H1 (cell line): ENCODE measurements around the gene CSNK1D. TPM values are rescaled to one million over a fixed set of nuclear protein-coding genes. Genes with fewer than 3 reads are reported as not detected.

Source experiments
- CTCF ChIA-PET: fragments of 300-600 bp; sonication (Branson Sonifier 250); formaldehyde crosslinking; loops from one replicate; lab custom pipeline; 2021; ENCODE audit not compliant: partially characterized antibody; lab: Charles Lee
- POLR2A ChIA-PET: fragments of 300-600 bp; sonication (Branson Sonifier 250); formaldehyde crosslinking; loops from one replicate; lab custom pipeline; 2021; ENCODE audit warnings: inconsistent platforms; ENCODE audit not compliant: partially characterized antibody; lab: Charles Lee
- DNase-seq, 2 experiments: peaks; one replicate each; pipeline versions ENCODE4 v3.0.0 to v3.0.0-alpha.2; 2010 to 2022; ENCODE audit warnings: low spot score in 2 of 2, low read depth in 1 of 2, mixed read lengths in 1 of 2
- FAIRE-seq: peaks from 2 replicates; lab custom pipeline; 2011; peaks lifted over from hg19 to GRCh38; lab: Jason Lieb, UNC
- H2AFZ ChIP-seq: 2 replicates; pipeline ENCODE4 v1.8.1; 2012; ENCODE audit warnings: low read length, inconsistent platforms
- H2AK5ac ChIP-seq: 2 replicates; pipeline ENCODE4 v1.6.1; 2013; ENCODE audit warnings: low read depth, low read length
- H2BK120ac ChIP-seq: replicated peaks from 2 replicates; pipeline ENCODE3; 2013; ENCODE audit warnings: low read depth, low read length, inconsistent platforms
- H2BK12ac ChIP-seq: 2 replicates; pipeline ENCODE4 v1.6.1; 2013; ENCODE audit warnings: low read depth, low read length
- H2BK15ac ChIP-seq: 2 replicates; pipeline ENCODE4 v1.6.1; 2013; ENCODE audit warnings: low read length
- H2BK20ac ChIP-seq: 2 replicates; pipeline ENCODE4 v1.6.1; 2013; ENCODE audit warnings: low read length
- H2BK5ac ChIP-seq: 2 replicates; pipeline ENCODE4 v1.6.1; 2013; ENCODE audit warnings: low read depth, low read length
- H3K14ac ChIP-seq: 2 replicates; pipeline ENCODE4 v1.6.1; 2013; ENCODE audit warnings: inconsistent platforms; ENCODE audit not compliant: insufficient read length
- H3K18ac ChIP-seq: 2 replicates; pipeline ENCODE4 v1.6.1; 2013; ENCODE audit warnings: low read length; ENCODE audit errors: extremely low read depth
- H3K23ac ChIP-seq: 2 replicates; pipeline ENCODE4 v1.6.1; 2013; ENCODE audit warnings: inconsistent platforms; ENCODE audit not compliant: insufficient read length
- H3K23me2 ChIP-seq: 2 replicates; pipeline ENCODE4 v1.6.1; 2013; ENCODE audit warnings: low read depth, low read length
- H3K27ac ChIP-seq: 2 replicates; pipeline ENCODE4 v1.6.1; 2011; ENCODE audit warnings: low read depth, low read length, inconsistent platforms
- H3K27me3 ChIP-seq, 4 experiments: replicated peaks in 1 of 4; 1 replicate in 1 of 4; 2 replicates in 3 of 4; pipeline versions ENCODE4 v1.6.1 to v1.8.1; 2011 to 2013; ENCODE audit warnings: low read length in 3 of 4, mild to moderate bottlenecking in 3 of 4, inconsistent platforms in 2 of 4, mixed read lengths in 2 of 4, moderate library complexity in 1 of 4; ENCODE audit not compliant: control insufficient read depth in 3 of 4, insufficient read depth in 3 of 4; ENCODE audit errors: extremely low read depth in 1 of 4
- H3K36me3 ChIP-seq, 4 experiments: 2 replicates each; pipeline versions ENCODE4 v1.6.1 to v1.8.1; 2011 to 2013; ENCODE audit warnings: mild to moderate bottlenecking in 4 of 4, low read length in 3 of 4, moderate library complexity in 2 of 4, control low read depth in 1 of 4, inconsistent platforms in 1 of 4; ENCODE audit not compliant: insufficient read depth in 4 of 4, control insufficient read depth in 2 of 4
- H3K4ac ChIP-seq: replicated peaks from 2 replicates; pipeline ENCODE3; 2013; ENCODE audit warnings: low read length, low read depth, mixed read lengths, inconsistent platforms; ENCODE audit not compliant: insufficient read length
- H3K4me1 ChIP-seq, 4 experiments: replicated peaks in 1 of 4; 1 replicate in 1 of 4; 2 replicates in 3 of 4; pipeline versions ENCODE4 v1.6.1 to v1.8.1; 2011 to 2013; ENCODE audit warnings: low read length in 3 of 4, inconsistent platforms in 2 of 4, mixed read lengths in 1 of 4; ENCODE audit not compliant: insufficient read depth in 4 of 4, control insufficient read depth in 3 of 4
- H3K4me2 ChIP-seq, 2 experiments: 2 replicates each; pipeline versions ENCODE4 v1.6.1 to v1.8.1; 2011 to 2013; ENCODE audit warnings: low read depth in 2 of 2, low read length in 2 of 2, control low read depth in 1 of 2, inconsistent platforms in 1 of 2, mild to moderate bottlenecking in 1 of 2; ENCODE audit not compliant: insufficient read depth in 1 of 2
- H3K4me3 ChIP-seq, 4 experiments: fragments of 200-600, 300-600 bp in 1 of 4; sonication (generic), shearing (Covaris generic), sonication (Bioruptor Twin) in 1 of 4; 2 replicates each; pipeline versions ENCODE4 v1.5.1 to v1.8.1; 2011 to 2016; ENCODE audit warnings: low read length in 4 of 4, low read depth in 3 of 4, control low read depth in 2 of 4, inconsistent platforms in 2 of 4, mild to moderate bottlenecking in 2 of 4, mixed read lengths in 1 of 4, moderate library complexity in 1 of 4; ENCODE audit not compliant: insufficient read depth in 2 of 4; ENCODE audit errors: extremely low read depth in 1 of 4
- H3K56ac ChIP-seq: replicated peaks from 2 replicates; pipeline ENCODE3; 2013; ENCODE audit warnings: low read depth, mild to moderate bottlenecking, mixed read lengths, low read length, inconsistent platforms; ENCODE audit not compliant: insufficient read length
- H3K79me1 ChIP-seq: 2 replicates; pipeline ENCODE4 v1.6.1; 2013; ENCODE audit warnings: low read depth, low read length, control low read depth
- H3K79me2 ChIP-seq, 2 experiments: 2 replicates each; pipeline versions ENCODE4 v1.6.1 to v1.8.1; 2012 to 2013; ENCODE audit warnings: low read length in 2 of 2, mild to moderate bottlenecking in 2 of 2, inconsistent platforms in 1 of 2; ENCODE audit not compliant: insufficient read depth in 2 of 2, control insufficient read depth in 1 of 2
- H3K9ac ChIP-seq, 4 experiments: replicated peaks in 1 of 4; 1 replicate in 1 of 4; 2 replicates in 3 of 4; pipeline versions ENCODE4 v1.6.1 to v1.8.1; 2011 to 2013; ENCODE audit warnings: low read depth in 3 of 4, low read length in 3 of 4, control low read depth in 2 of 4, mild to moderate bottlenecking in 2 of 4, moderate library complexity in 2 of 4, inconsistent platforms in 1 of 4; ENCODE audit errors: extremely low read depth in 1 of 4
- H3K9me3 ChIP-seq, 2 experiments: 2 replicates each; pipeline versions ENCODE4 v1.6.1 to v1.8.1; 2012 to 2013; ENCODE audit warnings: mild to moderate bottlenecking in 2 of 2, moderate library complexity in 2 of 2, control low read depth in 1 of 2, inconsistent platforms in 1 of 2, low read depth in 1 of 2, low read length in 1 of 2, mixed read lengths in 1 of 2; ENCODE audit not compliant: insufficient read depth in 2 of 2
- H4K20me1 ChIP-seq, 2 experiments: replicated peaks in 1 of 2; 2 replicates each; pipeline versions ENCODE3 to v1.8.1; 2011 to 2013; ENCODE audit warnings: inconsistent platforms in 2 of 2, low read length in 2 of 2, mild to moderate bottlenecking in 1 of 2; ENCODE audit not compliant: insufficient read depth in 2 of 2, control insufficient read depth in 1 of 2
- H4K5ac ChIP-seq: 2 replicates; pipeline ENCODE4 v1.6.1; 2013; ENCODE audit warnings: low read length, low read depth, mixed read lengths, inconsistent platforms; ENCODE audit not compliant: insufficient read length
- H4K8ac ChIP-seq: 2 replicates; pipeline ENCODE4 v1.8.0; 2013; ENCODE audit warnings: mild to moderate bottlenecking, moderate library complexity, low read length, inconsistent platforms; ENCODE audit not compliant: insufficient read depth; ENCODE audit errors: extremely low read depth
- H4K91ac ChIP-seq: replicated peaks from 2 replicates; pipeline ENCODE3; 2013; ENCODE audit warnings: low read length, mixed read lengths, inconsistent platforms; ENCODE audit not compliant: insufficient read length
- BCL11A ChIP-seq, 2 experiments: IDR thresholded peaks; one replicate each; pipeline ENCODE4 v1.6.1; 2011; ENCODE audit warnings: low read depth in 2 of 2, low read length in 2 of 2, mild to moderate bottlenecking in 2 of 2
- E2F6 ChIP-seq: IDR thresholded peaks from 2 replicates; pipeline ENCODE4 v1.6.1; 2012; ENCODE audit warnings: inconsistent platforms
- HDAC6 ChIP-seq: IDR thresholded peaks from one replicate; pipeline ENCODE4 v1.7.1; 2012; ENCODE audit warnings: low read depth, mild to moderate bottlenecking, inconsistent platforms, low read length, moderate library complexity
- JUN ChIP-seq: IDR thresholded peaks from 2 replicates; pipeline ENCODE4 v1.6.1; 2011; ENCODE audit warnings: low read depth, mild to moderate bottlenecking, improper control_type of control experiment, low read length
- KDM1A ChIP-seq: fragments of 200-600, 300-600 bp; sonication (generic); IDR thresholded peaks from 2 replicates; pipeline ENCODE4 v1.7.1; 2016; ENCODE audit warnings: mild to moderate bottlenecking, low read length, borderline replicate concordance
- MAX ChIP-seq: IDR thresholded peaks from 2 replicates; pipeline ENCODE4 v1.6.1; 2012; ENCODE audit warnings: inconsistent platforms
- RBBP5 ChIP-seq: IDR thresholded peaks from 2 replicates; pipeline ENCODE4 v1.7.1; 2012; ENCODE audit warnings: low read depth, mild to moderate bottlenecking, inconsistent platforms, low read length, moderate library complexity, borderline replicate concordance
- RNF2 ChIP-seq: fragments of 200-900, 300-1000 bp; sonication (generic); IDR thresholded peaks from 2 replicates; pipeline ENCODE4 v1.7.1; 2016; ENCODE audit warnings: borderline replicate concordance, low read depth, mild to moderate bottlenecking, antibody characterized with exemption, low read length; ENCODE audit not compliant: poor library complexity, severe bottlenecking; ENCODE audit errors: missing control alignments
- SP1 ChIP-seq: IDR thresholded peaks from 2 replicates; pipeline ENCODE4 v1.6.1; 2011; ENCODE audit warnings: low read depth, low read length
- SP4 ChIP-seq: IDR thresholded peaks from 2 replicates; pipeline ENCODE4 v1.6.1; 2012; ENCODE audit warnings: low read length, inconsistent platforms
- SUZ12 ChIP-seq: fragments of 200-600 bp; sonication (generic); IDR thresholded peaks from 2 replicates; pipeline ENCODE4 v1.6.1; 2012; ENCODE audit warnings: mild to moderate bottlenecking, inconsistent platforms, low read length, moderate library complexity, mixed read lengths
- WGBS, 2 experiments: shearing (Covaris generic) in 1 of 2; methylation state at CpG; one replicate each; pipeline versions ENCODE4 v1.1.6 to v1.1.7; 2013 to 2015; ENCODE audit warnings: low lambda C conversion rate in 2 of 2, mixed read lengths in 2 of 2, inconsistent platforms in 1 of 2, low coverage in 1 of 2, missing lambda C conversion rate in 1 of 2; ENCODE audit not compliant: insufficient replicate concordance in 2 of 2, insufficient coverage in 1 of 2, insufficient read length in 1 of 2; ENCODE audit errors: extremely low coverage in 1 of 2, missing lambda C conversion rate in 1 of 2; 5-methylcytosine and 5-hydroxymethylcytosine counted together
- polyA plus RNA-seq, 7 experiments: library from polyadenylated mRNA; depleted of rRNA in 3 of 7; stranded (reverse) in 5 of 7; unstranded in 2 of 7; fragments of >200 nt in 5 of 7; fragments of 200-250 nt in 2 of 7; gene quantifications; 1 replicate in 5 of 7; 2 replicates in 1 of 7; 4 replicates in 1 of 7; pipeline versions ENCODE4 v1.2.1 to v1.2.3, GENCODE V29; 2011 to 2013; ENCODE audit warnings: missing spikeins in 2 of 7, mixed read lengths in 2 of 7
- total RNA-seq: library from RNA; stranded (reverse); fragmentation: NEBNext Ultra II Directional; extraction: Animal tissue kit (Norgen Biotek cat#: 25700); gene quantifications from 2 replicates; pipeline ENCODE4 v1.2.1, GENCODE V29; 2021

CSNK1D gene
- total and polyA plus RNA-seq, 2 of the 8 experiments (the other 6 are each of a cell fraction or from before 2014, with no cell fraction given) = 73.5 to 103 TPM

GRCh38 chr17:82218349-82219075 lies 55.0 kb downstream of the CSNK1D start:
- no peak for FAIRE-seq
- ChIA-PET CTCF (interaction anchor here (0.7 to 2.9 kb wide), 3 partner anchors 11 to 18 kb away, joined by 3 to 9 read pairs (median 3); partner anchors contain the start of gene SLC16A3), POLR2A (interaction anchor here (1.8 to 2.2 kb wide), 2 partner anchors 17 to 120 kb away, joined by 4 read pairs; no protein-coding TSS in a partner anchor)
- no peaks in the 10 kb centered on the region; a peak in 1 of 4 replicates for H3K9me3 ChIP-seq
- no peak overlapping the region for H3K4me2 ChIP-seq
- no peaks in the 10 kb centered on the region for H3K79me1 ChIP-seq
- DNase-seq = no peak
- WGBS, 2 experiments = 86% methylated on average over 25 of the region's 32 CpGs; no CpG with 5 or more reads in 1 of the 2 experiments
- H3K36me3 ChIP-seq = no peaks in the 10 kb centered on the region
- H3K18ac ChIP-seq = no peak overlapping the region
- no peak overlapping the region for H2BK12ac ChIP-seq
- no peak overlapping the region for H4K5ac ChIP-seq
- H3K9ac ChIP-seq = no peak overlapping the region
- H3K23me2 ChIP-seq = no peaks in the 10 kb centered on the region
- peaks cover 0 to 2% (median under 1%) of the 10 kb centered on the region in 4 experiments; a peak in 2 of 7 replicates for H3K4me1 ChIP-seq
- H3K27ac ChIP-seq = no peak overlapping the region
- H2BK15ac ChIP-seq = no peak overlapping the region
- H3K79me2 ChIP-seq = no peaks in the 10 kb centered on the region
- no peak overlapping the region for H2BK5ac ChIP-seq
- H4K20me1 ChIP-seq = peaks cover 0 to 2% of the 10 kb centered on the region in 2 experiments
- no peak overlapping the region for H2BK120ac ChIP-seq
- H3K56ac ChIP-seq = no peak overlapping the region
- no peak overlapping the region for H2AK5ac ChIP-seq
- no peak overlapping the region for H3K4ac ChIP-seq
- H3K23ac ChIP-seq = no peak overlapping the region
- H3K27me3 ChIP-seq = peaks cover 2 to 15% (median 7%) of the 10 kb centered on the region in 4 experiments
- no peak overlapping the region for H3K4me3 ChIP-seq
- no peak overlapping the region for H4K8ac ChIP-seq
- no peak overlapping the region for H2BK20ac ChIP-seq
- no peak overlapping the region for H4K91ac ChIP-seq
- no peak overlapping the region for H2AFZ ChIP-seq
- no peak overlapping the region for H3K14ac ChIP-seq
- TF ChIP-seq SUZ12 (no peak), JUN (no peak), MAX (no peak), KDM1A (no peak), RBBP5 (no peak), RNF2 (no peak), E2F6 (no peak), SP1 (no peak), HDAC6 (no peak), SP4 (no peak), BCL11A (IDR thresholded peaks at IDR 0.05; ENCODE audit: low read depth in 2 of 2, low read length in 2 of 2) (no peak)
